ENCODE measurements around the gene CARF.
"Not testable (repeated sequence)": the region's sequence is repeated elsewhere in the genome, so short reads cannot be mapped to it uniquely, and the experiment has no call there.

Gene CARF

GRCh38 chr2:202941771-202942170 lies 29.7 kb downstream of the CARF start:
- Histone ChIP-seq H3K4me3 (replicated peaks; ENCODE audit: insufficient read depth, low read length) (no peak overlapping the region), H3K27ac (replicated peaks) (no peak overlapping the region), H3K27me3 (ENCODE audit: insufficient read depth, poor library complexity, severe bottlenecking) (no peaks in the 10 kb centered on the region)
- TF ChIP-seq CTCF (IDR thresholded peaks at IDR 0.05; ENCODE audit: insufficient read depth, low read length), result no peak
- TF ChIP-seq POLR2AphosphoS5 (IDR thresholded peaks at IDR 0.05; ENCODE audit: low read depth), result no peak
- no peak for TF ChIP-seq REST (IDR thresholded peaks at IDR 0.05; ENCODE audit: insufficient replicate concordance, low read depth)
- TF ChIP-seq GABPA (IDR thresholded peaks at IDR 0.05; ENCODE audit: low read depth), result no peak
- TF ChIP-seq SPI1 (IDR thresholded peaks at IDR 0.05; ENCODE audit: borderline replicate concordance, low read depth), result no peak
- no peak for DNase-seq (ENCODE audit: low read depth in 1 of 2, low spot score in 1 of 2)

- DNase-seq (ENCODE audit: low read depth in 1 of 2, low spot score in 1 of 2), result no peak
- no peaks in the 10 kb centered on the region for H3K27me3 ChIP-seq (ENCODE audit: insufficient read depth, poor library complexity, severe bottlenecking)
- no peak overlapping the region for H3K4me3 ChIP-seq (replicated peaks; ENCODE audit: insufficient read depth, low read length)
- H3K27ac ChIP-seq (replicated peaks), result no peak overlapping the region
- no peak for TF ChIP-seq POLR2AphosphoS5 (IDR thresholded peaks at IDR 0.05; ENCODE audit: low read depth)
- no peak for TF ChIP-seq CTCF (IDR thresholded peaks at IDR 0.05; ENCODE audit: insufficient read depth, low read length)
Observed at GRCh38 chr2:202944408-202944807, 32.3 kb downstream of the CARF start.

- no peak overlapping the region for H3K27ac ChIP-seq (replicated peaks)
- TF ChIP-seq POLR2AphosphoS5 (IDR thresholded peaks at IDR 0.05; ENCODE audit: low read depth) (no peak), REST (IDR thresholded peaks at IDR 0.05; ENCODE audit: insufficient replicate concordance, low read depth) (no peak), CTCF (IDR thresholded peaks at IDR 0.05; ENCODE audit: insufficient read depth, low read length) (no peak)
- no peak overlapping the region for H3K4me3 ChIP-seq (replicated peaks; ENCODE audit: insufficient read depth, low read length)
- no peaks in the 10 kb centered on the region for H3K27me3 ChIP-seq (ENCODE audit: insufficient read depth, poor library complexity, severe bottlenecking)
- DNase-seq (ENCODE audit: low read depth in 1 of 2, low spot score in 1 of 2), result no peak
Observed at GRCh38 chr2:202944816-202945215, 32.7 kb downstream of the CARF start.

GRCh38 chr2:202945497-202945896 lies 33.4 kb downstream of the CARF start:
- TF ChIP-seq POLR2AphosphoS5 (IDR thresholded peaks at IDR 0.05; ENCODE audit: low read depth) (no peak), REST (IDR thresholded peaks at IDR 0.05; ENCODE audit: insufficient replicate concordance, low read depth) (no peak), SPI1 (IDR thresholded peaks at IDR 0.05; ENCODE audit: borderline replicate concordance, low read depth) (no peak), CTCF (IDR thresholded peaks at IDR 0.05; ENCODE audit: insufficient read depth, low read length) (no peak), GABPA (IDR thresholded peaks at IDR 0.05; ENCODE audit: low read depth) (no peak)
- Histone ChIP-seq H3K4me3 (replicated peaks; ENCODE audit: insufficient read depth, low read length) (no peak overlapping the region), H3K27ac (replicated peaks) (no peak overlapping the region), H3K27me3 (ENCODE audit: insufficient read depth, poor library complexity, severe bottlenecking) (no peaks in the 10 kb centered on the region)
- no peak for DNase-seq (ENCODE audit: low read depth in 1 of 2, low spot score in 1 of 2)

GRCh38 chr2:202949333-202949732 lies 37.3 kb downstream of the CARF start:
- not testable (repeated sequence) for H3K27me3 ChIP-seq (ENCODE audit: insufficient read depth, poor library complexity, severe bottlenecking); DNase-seq (ENCODE audit: low read depth in 1 of 2, low spot score in 1 of 2); H3K27ac ChIP-seq (replicated peaks); H3K4me3 ChIP-seq (replicated peaks; ENCODE audit: insufficient read depth, low read length)
